Epithelial cell of prostate (primary cell): Measurements from ENCODE around the gene FANCI.

Experiments used
- DNase-seq: peaks from one replicate; pipeline ENCODE4 v3.0.0-alpha.2; 2011; ENCODE audit warnings: low read depth, low spot score
- H3K27ac ChIP-seq: fragments of 450-650 bp; 2 replicates; pipeline ENCODE4 v1.5.1; 2017; ENCODE audit warnings: mild to moderate bottlenecking

Gene FANCI

DNA sequence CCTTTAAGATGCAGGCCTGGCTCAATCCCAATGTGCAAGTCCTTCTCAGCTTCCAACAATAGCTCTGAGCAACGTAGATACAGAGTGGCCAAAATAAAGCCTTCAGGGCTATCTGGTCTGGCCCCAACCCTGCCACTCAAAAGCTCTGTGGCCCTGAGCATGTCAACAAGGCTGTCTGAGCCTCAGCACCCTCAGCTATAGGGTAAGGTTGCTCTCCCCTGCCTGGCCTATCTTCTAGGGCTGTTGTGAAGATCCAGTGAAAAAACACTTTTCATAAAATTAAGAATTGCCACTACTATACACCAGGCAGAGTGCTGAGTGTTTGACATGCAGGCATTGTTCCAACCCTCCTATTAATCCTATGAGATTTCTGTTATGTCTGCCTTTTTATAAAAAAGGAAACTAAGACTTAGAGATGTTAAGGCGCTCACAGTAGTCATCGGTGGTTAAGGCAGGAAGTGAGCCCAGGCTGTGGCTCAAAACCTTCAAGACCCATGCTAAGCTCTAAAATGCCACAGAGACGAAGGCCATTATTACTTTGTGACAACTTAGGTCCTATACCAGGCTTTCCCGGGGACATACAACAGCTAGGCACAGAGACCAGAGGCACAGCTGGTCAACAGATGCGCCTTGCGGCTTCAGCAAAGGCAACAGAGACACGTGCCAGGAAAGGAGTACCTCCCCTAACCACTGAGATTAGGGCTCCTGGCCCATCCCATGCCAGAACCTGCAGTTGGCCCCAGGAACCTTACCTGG is 85.7 kb downstream of the FANCI start:
- H3K27ac ChIP-seq: no peak overlapping the region
- DNase-seq: no peak

DNA sequence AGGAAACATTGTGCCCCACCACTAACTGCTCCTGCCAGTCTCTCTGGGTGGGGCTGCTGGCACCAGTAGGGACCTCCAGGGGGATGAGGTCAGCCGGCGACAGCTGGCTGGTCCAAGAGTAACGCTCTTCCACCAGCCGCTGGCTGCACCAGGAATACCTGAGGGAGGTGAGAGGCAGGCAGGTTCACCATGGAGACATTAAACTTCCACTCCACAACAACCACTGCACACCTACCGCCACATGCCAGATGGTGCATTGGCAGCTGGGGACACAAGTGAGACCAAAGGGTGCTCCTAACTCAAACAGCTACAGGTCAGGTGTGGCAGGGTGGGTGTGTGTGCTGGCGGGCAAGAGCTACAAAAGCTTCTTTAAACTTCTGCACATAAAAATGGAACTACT is 86.3 kb downstream of the FANCI start:
- DNase-seq: no peak
- H3K27ac ChIP-seq: no peak overlapping the region

DNA sequence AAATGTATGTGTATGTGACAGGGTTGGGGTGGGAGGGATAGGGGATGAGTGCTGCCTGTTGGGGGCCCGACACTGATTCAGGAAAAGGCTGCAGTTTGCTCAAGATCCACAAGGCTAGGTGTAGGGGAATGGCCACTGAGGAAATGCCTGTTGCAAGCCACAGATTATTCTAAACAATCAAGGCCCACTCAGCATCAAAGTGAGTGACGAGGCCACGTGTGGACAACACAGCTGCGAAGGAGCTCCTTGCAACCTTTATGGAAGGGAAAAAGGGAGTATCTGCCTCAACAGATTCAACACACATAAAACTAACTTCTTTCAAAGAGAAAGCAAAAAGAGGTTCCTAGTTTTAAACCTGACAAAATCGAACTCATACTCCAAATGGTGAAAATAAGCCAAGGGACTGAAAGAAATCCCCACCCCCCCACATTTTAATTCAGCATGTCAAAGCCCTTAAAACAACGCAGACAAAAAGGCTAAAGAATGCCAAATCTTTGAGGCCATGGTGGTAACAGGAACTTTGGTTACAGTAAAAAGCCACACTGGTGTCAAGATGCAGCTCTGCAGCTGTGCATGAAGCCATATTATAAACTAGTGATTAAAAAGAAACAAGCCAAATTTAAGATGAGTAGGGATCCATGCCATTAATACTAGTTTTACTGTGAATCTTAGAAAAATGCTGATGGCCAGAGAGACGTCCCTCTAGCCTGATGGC is 87.3 kb downstream of the FANCI start:
- H3K27ac ChIP-seq: no peak overlapping the region
- no peak for DNase-seq

DNA sequence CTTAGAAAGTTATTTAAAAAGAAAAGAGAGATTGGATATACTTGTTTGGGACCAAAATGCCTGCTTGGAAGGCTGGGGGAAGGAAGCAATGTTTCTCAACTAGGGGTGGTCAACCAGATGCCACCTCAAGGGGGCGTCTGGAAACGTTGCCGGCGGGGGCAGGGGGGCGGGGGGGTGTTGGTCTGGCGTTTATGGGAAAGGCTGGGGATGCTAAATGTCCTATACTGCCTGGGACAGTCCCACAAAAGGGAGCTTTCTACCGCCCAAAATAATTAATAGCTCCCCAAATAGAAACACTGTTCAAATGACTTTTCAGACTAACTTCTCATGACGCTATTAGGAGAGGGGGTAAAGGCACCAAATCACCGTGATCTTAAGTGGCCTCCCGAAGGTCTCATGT is 88.7 kb downstream of the FANCI start:
- no peak overlapping the region for H3K27ac ChIP-seq
- DNase-seq: no peak

DNA sequence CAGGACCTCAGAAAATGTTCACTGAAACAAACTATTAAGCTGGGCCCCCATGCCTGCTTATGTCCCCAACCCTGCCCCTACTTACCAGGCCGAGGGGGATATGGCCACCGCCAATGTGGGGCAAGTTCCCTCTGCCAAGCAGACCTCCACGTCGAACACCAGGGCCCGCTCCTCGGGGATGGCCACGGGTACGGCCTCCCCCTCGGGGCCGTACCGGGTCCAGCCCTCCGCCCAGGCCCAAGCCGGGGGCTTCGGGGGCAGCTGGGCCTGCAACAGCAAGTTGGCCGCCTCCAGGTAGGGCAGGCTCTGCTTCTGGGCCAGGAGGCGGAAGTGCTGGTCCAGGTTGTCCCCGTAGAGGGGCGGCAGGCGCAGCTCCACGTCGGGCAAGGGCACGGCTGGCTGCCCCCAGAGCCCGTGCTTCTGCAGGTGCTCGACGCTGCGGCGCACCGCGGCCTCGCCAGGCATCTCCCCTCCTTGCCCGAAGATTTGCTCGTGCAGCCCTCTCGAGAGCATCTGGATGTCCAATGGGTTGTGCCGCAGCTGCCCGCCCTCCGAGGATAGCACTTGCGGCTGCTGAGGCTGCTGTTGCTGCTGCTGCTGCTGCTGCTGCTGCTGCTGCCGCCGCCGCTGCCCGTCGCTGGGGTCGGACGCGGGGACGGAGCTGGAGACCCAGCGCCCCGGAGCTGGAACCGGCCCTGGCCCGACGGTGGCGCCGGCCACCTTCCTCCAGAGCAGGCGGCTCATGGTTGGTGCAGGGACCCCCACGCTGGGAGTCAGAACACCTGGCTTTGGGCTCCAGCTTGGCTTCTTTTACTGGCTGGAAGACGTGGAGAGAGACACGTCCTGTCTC is 89.5 kb downstream of the FANCI start:
- DNase-seq: no peak
- H3K27ac ChIP-seq: no peak overlapping the region

DNA sequence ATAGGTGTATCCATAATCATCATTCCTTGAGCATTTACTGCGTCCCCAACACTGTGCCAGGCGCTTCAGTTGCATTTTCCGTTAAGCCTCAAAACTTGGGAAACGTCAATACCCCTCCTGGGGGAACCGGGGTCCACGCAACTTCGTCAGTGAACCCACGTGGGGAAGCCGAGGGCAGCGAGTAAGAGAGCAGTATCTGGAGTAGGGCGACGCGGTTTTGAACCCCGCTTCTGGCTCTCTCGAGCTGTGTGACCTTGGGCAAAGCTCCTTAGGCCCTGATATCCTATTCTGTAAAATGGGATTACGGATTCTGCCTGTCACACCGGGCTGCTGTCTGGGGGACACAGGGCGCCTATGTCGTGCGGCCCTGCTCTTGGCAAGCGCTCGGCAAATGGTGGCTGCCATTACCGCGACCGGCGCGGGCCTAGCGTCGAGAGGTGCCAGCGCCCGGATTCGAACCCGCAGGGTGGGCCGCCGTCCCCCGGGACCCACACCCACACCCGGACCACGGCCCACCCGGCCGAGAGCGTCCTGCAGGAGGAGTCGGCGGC is 90.3 kb downstream of the FANCI start:
- no peak for DNase-seq
- peak overlapping the region; percentile 82 for H3K27ac ChIP-seq

DNA sequence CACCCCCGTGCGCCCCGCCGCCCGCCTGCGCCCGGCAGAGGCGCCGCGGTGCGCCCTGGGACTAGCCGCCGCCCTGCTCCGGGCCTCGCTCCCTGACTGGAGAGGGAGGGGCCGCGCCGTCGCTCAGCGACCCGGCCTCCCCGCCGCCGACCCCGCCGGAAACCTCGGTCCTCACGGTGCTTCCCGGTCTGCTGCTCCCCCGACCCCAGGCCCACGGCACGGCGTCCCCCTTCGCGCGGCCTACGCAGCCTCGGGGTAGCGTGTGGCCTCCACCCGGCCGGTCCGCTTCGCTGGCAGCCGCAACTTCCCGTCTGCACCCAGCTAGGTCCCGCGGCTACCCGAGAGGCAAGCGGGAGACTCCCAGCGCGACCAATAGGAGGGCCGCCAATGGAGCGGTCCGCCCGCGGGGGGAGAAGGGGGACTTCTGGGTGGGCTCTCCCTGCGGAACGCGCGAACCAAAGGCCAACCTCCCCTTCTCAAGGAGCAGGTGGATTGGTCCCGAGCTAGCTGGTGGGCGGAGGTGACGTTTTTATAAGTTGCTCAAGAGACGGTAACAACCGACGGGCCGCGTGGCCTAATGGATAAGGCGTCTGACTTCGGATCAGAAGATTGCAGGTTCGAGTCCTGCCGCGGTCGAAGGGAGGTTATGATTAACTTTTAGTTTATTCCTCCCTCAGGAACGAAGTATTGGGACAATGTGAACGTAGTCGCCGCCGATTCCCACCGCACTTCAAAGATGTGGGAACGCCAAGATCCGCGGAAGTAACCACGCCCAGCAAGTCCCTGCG is 90.9 kb downstream of the FANCI start, which contains the start of gene POLG:
TSS of gene POLG (minus strand) at position 315 of the 788 bp plus-strand sequence. CDS start 1,070 bp downstream, outside the sequence.
- peak within 1 kb of the TSS; percentile 82 for H3K27ac ChIP-seq
- peak; percentile 96 for DNase-seq

DNA sequence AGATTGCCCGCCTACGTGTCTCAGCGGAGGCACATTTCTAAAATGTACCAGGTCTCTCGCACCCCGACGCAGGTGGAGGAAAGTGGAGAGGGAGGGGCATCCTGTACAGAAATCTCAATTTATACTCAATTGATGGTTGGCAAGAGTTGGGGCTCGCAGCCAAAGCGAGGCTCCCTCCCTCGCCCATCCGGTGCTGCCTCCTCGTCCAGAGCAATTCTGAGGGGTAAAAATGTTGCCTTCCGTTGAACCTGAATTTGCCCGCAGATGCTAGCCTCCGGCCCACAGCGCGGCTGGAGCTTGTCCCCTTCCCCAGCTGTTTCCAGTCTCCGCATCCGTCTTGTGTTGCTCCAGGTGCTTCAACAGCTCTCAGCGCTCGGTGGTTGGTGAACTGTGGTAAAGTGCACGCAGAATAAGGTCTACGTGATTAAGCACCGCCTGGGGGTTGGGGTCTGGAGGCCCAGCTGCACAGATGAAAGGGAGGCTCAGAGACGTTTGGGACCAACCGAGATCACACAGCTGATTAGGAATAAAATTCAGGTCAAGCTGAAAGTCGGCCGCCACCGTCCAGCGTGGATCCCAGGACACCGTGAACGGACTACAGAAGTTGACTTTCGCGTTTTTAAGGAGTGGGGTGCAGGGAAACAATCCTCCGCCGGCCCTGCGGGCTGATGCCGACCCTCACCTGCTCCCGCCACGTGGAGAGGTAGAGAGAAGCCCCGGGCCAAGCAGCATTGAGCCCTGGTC is 91.7 kb downstream of the FANCI start:
- H3K27ac ChIP-seq: peak overlapping the region; percentile 82
- no peak for DNase-seq

DNA sequence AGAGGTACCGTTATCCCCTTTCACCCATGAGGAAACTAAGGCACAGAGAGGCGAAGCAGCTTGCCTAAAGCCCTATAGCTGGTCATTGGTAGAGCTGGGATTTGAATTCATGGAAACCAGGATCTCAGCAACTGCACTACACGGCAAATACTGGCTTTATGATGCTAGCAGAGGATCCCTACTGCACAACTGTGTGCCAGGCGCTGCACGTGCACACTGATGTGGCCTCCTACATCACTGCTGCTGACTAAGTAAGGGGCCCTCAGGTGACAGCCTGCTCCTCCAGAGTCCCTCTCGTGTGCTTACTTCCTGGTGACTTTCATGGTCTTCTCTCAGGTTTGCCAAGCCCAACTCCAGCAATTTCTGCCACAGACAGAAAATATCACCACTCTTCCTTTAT is 94.3 kb downstream of the FANCI start:
- H3K27ac ChIP-seq: no peak overlapping the region
- no peak for DNase-seq

DNA sequence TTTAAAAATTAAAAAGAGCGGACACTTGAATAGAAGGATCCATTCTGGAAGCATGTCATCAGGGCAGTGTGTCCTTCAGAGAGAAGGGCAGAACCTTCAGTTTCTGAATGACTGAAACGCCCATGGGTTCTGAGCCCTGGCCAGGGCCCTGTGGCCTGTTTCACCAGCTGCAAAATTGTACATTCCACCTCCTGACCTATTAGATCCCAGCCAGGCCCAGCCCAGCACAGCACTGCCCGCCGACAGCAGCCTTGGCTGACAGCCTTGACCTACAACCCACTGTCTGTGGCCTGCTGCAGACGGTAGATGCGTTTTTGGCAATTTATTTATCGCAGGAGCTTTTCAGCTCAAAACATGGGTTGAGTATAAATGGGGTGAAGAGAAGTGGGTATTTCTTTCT is 96.8 kb downstream of the FANCI start:
- H3K27ac ChIP-seq: no peak overlapping the region
- DNase-seq: no peak

DNA sequence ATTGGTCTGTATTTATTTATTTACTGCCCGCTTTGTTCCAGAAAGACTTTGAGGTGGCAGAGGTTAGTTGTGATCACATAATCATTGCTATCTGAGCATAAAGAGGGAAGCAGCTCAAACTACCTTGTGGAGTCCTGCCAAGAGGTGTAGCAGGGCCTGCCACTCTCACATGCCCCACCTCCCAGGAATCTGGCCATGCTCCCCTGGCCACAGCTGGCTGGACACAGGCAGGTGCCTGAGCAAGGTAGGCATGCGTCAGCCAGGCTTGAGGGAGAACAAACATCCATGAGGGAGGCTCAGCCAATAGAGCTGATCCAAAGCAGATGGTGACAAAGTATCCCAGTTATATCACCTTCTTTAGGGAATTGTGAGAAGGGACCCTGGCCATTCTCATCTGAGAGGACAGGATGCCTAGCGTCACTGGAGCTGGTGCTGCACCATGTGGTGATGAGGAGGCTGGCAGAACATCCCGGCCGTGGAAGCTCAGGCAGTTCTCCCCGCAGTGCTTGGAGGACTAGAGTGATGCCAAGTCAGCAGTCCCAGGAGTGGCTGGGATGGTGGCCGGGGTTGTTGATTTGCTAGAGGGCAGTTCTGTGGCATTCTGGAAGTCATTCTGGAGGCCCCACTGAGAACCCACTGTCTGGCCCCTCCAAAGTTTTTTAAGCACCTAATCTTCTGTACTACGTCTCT is 97.7 kb downstream of the FANCI start:
- no peak for DNase-seq
- no peak overlapping the region for H3K27ac ChIP-seq

DNA sequence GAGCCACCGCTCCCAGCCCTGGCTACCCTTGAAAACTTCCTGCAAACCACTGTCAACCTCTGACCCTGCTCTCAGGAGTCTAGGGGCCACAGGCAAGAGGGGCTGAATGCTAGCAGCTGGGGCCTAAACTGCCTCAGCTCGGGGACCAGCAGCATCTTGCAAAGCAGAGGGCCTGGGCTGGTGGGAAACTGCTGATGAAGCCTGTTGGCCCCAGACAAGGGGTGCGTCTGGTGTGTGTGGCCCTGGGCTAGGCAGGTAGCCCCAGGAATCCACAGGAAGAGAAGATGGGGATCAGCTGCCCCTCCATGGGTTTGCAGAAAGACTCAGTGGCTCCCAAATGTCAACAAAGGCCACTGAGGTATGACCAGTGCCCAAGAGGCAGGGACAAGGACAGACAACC is 99.1 kb downstream of the FANCI start:
- H3K27ac ChIP-seq: no peak overlapping the region
- no peak for DNase-seq

DNA sequence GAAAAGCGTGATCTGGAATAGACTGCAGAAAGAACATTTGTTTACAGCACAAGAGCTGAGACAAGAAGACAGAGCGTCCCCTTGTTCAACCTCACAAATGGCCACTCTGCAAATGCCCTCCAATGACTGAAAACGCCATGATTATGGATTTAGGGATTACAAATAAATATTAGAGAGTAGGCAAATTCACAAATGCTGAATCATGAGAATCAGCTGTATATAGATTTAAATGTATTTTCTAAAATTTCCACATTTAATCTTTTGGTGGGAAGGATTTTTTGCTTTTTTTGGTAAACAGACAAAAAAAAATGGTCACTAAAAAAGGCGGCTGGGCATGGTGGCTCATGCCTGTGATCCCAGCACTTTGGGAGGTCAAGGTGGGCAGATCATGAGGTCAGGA is 101.5 kb downstream of the FANCI start:
- no peak overlapping the region for H3K27ac ChIP-seq
- no peak for DNase-seq

DNA sequence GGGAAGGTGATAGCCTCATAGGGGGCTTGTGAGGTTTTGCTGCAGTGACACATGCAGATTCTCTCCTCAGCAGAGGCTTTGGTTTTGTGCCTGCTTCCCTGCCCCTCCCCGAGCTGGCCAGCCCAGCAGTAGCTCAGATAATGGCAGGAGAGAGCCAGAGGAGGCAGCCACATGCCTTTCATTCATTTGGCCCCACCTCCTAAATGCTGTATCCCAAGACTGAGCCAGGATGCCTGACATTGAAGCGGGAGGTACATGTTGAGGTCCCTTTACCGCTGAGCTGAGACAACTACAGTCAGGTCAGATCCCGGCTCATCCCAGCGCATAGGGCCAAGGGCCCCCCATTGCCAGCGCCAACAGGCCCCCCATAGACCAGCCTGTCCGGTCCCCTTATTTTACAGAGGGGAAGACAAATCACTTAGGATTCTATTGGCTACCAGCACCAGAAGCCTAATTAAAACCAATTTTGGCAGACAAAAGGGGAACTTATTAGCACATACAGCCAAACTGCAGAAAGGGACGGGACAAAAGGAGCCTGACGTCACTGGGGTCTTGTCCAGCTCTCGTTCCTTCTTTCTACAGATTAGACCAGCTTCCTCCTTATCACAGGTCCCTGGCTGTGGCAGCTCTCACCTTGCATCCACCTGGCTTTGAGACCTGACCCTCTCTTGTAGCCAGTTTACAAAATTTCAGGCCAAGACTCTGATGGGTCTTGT is 102.9 kb downstream of the FANCI start:
- H3K27ac ChIP-seq: no peak overlapping the region
- no peak for DNase-seq

DNA sequence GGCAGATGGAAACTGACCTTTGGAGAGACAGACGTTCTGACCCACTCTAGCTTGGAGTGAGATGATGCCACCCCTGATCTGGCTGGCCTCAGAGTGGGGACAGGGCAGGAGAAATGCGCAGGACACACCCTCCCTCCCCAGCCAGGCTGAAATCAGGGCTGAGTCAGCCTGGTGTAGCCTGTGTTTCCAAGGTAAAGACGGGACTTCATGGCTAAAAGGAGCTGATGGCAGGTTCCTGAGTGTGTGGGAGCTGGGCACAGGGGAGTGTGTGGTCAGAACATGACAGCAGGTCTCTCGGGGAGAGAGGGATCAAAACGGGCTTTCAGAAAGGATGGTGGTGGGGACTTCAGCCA is 105.4 kb downstream of the FANCI start:
- no peak overlapping the region for H3K27ac ChIP-seq
- no peak for DNase-seq

DNA sequence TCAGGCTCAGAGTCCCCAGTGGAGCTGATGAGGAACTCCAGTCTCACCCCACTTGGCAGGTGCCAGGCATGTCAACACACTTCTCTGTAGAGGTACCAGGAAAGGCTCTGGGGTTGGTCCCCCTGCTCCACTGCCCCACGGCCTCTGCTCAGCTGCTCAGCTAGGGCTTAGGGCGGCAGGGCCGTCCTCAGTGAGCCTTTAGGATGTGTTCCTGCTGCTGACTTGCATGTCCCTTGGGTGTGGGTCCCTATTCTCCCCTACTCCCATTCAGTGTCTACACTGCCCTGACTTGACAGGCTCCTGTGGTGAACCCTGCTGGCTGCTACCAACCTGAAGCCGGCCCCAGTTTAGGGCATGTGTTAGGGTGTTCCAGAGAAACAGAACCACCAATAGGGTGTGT is 108.7 kb downstream of the FANCI start:
- no peak overlapping the region for H3K27ac ChIP-seq
- no peak for DNase-seq

DNA sequence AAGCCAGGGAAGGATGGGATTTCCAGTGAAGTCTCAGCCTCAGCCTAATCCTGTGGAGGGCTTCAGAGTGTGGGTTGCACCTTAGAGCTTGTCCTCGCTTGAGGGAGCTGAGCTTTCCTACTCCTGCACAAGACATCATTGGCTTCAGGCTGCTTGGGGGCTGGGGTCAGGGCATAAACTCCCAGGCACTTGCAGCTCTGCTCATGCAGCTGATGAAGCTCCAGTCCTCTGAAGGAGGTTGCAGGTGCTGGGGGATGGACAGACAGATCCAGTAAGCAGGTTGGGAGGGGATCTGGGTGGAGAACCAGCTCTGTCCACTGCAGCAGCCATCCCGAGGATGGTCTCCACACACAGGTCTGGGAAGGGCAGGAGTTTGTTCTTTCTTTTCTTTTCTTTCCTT is 110.2 kb downstream of the FANCI start:
- DNase-seq: no peak
- H3K27ac ChIP-seq: no peak overlapping the region

DNA sequence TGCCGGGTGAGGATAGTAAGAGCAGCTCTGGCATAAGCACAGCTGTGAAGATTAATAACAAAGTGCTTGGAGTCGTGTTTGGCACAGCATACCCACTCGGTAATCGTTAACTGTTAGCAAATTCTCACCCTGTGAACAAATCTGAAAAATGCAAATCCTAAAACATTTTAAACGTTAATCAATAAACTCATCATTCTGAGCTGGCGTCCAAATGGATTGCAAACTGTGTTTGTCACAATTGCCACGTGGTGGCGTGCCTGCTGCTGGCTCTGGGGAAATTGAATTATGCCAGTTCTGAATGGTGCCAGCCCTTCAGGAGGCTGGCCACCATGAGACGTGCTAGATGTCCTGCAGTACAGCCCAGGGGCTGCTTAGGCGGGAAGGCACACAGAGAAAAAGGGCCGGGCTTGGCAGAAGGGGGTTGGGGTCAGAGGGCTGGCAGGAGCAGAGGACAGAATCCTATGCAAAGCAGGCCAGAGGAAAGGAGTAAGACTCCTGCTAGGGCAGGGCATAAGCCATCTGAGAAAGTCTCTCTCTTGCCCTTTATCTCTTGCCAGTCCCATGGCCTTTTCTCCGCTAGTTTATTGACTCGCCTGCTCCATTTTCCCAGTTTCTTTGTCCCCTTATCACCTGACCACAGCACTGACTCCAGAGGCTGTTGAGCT is 113.0 kb downstream of the FANCI start:
- no peak for DNase-seq
- no peak overlapping the region for H3K27ac ChIP-seq
